GM10847 (cell line): Measurements from ENCODE around the gene TCF7L2.

Source experiments
- POLR2A ChIP-seq: IDR thresholded peaks from 2 replicates; pipeline ENCODE4 v1.6.1; 2011; ENCODE audit not compliant: insufficient read length; ENCODE audit errors: extremely low read depth

The TCF7L2 gene

GRCh38 chr10:113127901-113128283 is 177.8 kb downstream of the TCF7L2 start:
- no peak for TF ChIP-seq POLR2A

DNA sequence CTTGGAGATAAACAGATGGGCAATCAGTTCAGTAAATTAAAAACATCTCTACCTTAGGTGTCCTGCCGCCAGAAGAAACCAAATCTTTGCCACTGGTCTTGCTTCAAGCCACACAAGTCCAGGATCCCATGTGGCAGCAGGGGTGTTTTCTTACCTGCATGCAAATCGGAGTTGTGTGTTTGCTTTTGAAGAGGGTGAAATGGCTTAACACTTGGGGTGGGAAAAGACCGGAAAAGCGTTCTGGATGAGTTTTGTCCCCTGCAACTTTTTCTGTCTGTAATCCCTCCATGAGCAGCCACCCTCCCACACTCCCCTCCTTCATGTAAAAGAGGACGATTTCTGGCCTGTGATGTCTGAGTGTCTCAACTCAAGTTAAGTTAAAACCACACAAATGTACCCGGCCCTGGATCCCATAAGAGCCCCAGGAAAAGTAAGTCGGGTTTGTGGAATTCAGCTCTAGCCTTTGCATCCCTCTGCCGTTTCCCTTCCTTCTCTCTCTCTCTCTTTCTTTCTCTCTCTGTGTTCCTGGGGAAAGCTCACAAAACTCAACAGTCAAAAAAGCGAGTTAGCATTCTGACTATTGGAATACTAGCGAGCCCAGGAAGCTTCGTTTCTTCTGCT is 178.5 kb downstream of the TCF7L2 start:
- no peak for TF ChIP-seq POLR2A

GRCh38 chr10:113129117-113129516 is 179.1 kb downstream of the TCF7L2 start:
- TF ChIP-seq POLR2A = no peak

DNA sequence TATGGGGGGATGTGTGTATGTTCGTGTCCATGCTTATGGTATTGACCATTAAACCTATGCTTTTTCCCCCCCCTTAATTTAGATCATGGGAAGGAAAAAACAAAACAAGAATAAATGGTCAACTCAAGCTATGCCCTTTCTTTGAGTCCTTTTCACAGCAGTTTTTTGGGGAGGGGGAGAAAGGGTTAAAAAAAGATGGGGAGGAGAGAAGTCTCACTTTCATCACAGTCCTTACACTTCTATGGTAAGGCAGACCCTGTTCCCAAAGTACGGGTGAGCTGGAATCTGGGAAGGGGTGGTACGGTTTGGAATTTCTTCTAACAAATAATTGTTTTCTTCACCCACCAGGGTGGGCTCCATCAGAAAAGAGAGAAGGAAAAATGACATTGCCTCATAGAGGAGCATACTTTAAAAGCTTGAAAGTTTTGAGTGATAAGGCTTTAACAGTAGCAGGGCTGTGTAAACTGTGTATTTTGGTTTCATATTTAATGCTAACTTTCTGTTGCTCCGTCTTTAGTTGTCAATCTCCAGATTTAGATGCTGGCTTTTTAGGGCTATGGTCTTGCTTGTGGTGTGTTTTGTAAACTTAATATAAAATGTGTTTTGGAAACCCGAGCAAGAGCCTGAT is 180.1 kb downstream of the TCF7L2 start:
- no peak for TF ChIP-seq POLR2A

- no peak for TF ChIP-seq POLR2A
Observed at GRCh38 chr10:113131613-113132261, 181.7 kb downstream of the TCF7L2 start.

GRCh38 chr10:113132591-113133121 is 182.6 kb downstream of the TCF7L2 start:
- no peak for TF ChIP-seq POLR2A

- TF ChIP-seq POLR2A = no peak
Observed at GRCh38 chr10:113133497-113134115, 183.6 kb downstream of the TCF7L2 start.

GRCh38 chr10:113135025-113135424 is 185.0 kb downstream of the TCF7L2 start:
- no peak for TF ChIP-seq POLR2A

GRCh38 chr10:113137941-113138685 is 188.1 kb downstream of the TCF7L2 start:
- no peak for TF ChIP-seq POLR2A

DNA sequence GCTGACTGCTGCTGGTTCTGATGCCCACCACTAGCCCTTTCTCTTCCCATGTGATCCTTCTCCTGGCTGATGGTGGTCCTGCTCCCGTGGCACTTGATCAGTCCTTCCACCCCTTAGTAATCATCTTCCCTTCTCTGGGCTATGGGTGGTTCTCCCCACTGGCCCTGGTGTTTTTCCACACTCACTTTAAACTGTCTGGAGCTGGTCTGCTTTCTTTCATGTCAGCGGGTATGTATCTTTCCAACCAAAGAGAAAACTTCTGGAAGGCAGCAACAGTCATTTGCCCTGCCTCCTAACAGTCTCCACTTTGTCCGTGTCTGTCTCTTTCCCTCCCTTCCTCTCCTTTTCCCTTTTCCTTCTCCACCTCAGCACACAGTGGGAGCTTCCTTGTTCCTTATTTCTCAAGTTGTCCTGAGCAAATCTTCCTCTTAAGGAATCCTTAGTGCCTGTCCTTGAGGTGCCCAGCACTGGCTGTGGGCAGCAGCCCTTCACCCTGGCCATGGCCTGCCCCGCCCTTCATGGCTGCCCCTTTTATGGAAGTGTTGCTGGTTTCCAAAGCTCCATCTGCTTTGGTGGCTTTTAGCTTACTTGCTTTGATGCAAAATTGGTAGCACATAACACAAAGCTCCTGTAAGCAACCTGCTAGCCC is 189.0 kb downstream of the TCF7L2 start:
- no peak for TF ChIP-seq POLR2A

GRCh38 chr10:113139699-113140098 is 189.7 kb downstream of the TCF7L2 start:
- TF ChIP-seq POLR2A = no peak

DNA sequence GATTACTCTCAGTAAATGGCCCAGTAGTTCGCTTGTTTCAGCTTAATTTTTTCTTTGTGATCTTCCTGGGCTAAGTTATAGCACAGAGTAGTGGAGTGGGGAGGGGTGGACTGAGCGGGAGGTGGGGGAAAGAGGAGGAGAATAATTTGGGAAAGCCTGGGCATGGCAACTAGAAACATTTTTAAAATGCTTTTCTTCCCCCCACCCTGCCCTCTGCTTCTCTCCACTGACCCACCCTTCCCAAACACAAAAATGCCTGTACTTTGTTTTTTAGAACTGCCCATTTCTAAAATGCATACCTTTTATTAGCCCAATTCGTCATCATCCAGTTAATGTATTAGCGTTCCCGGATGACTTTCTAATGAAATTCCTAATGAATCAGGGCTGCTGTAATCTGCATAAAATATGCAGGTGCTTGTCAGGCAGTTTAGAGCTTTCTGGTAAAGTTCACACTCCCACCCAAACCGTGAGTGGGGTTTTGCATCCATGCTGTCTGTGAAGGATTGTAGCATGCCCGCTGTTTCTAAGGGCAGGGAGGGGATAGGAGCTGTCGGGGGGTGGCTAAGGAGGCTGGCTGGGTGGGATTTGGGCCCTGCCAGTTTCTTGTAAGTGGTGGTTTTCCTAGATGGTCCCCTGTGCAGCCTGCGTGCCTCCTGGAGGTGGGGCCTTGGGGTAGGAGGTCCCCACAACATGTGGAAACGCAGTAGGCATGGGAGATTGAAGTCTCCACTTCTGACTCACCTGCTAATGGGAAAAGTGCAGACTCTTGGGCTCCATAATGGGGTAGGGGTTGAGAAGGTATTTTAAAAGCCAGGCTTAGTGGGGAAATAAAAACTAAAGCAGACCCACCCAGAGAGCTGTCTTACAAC is 190.3 kb downstream of the TCF7L2 start:
- no peak for TF ChIP-seq POLR2A

DNA sequence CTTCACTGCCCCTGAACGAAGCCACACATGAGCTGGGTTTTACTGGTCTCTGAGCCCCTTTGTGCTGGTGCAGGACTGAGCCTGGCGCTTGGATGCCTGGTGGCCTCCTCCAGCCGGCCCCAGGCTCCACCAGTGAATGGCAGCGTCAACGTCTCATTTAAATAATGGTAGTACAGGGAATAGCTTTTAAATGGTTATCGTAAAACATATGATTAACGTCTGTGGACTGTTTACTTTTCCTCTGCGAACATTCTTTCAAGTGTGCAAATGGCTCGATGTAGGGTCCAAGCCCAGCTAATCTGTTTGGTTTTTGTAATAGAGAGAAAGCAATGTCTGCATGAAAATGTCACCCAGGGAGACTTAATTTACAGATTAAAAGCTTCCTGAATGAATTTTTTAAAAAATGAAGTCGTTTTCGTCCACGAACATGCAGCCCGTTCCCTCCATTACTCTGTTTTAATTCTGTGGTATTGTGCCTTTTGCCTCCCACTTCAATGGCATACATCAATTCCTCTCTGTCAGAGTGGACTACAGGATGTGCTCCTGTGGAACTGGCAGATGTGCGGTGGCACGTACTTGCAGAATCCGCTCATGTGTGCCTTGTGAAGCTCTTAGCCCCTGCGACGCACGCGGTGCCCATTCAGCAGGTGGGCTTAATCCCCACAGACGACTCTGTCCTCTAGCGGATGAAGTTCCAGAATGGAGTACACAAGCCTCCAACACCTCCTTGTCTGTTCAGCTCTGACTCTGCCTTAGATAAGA is 192.7 kb downstream of the TCF7L2 start:
- no peak for TF ChIP-seq POLR2A

DNA sequence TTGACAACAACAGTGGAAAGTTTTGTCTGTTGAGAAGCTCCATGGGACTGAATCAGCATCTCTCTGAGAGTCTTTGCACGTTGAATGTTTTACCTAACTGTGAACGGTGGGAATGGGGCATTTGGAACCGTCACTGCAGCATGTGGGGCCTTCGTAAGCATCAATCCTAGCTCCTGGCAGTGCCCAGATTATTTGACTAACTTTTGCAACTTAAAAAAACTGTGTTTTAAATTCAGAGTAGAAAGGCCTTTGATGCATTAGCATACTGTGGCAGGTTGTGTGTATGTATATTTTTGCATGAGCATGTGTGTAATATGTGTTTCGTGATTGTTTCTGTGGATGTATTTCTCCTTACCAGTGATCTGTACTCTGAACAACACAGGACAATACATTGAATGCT is 194.5 kb downstream of the TCF7L2 start:
- TF ChIP-seq POLR2A = no peak
